Stimulated activated naive CD8-positive, alpha-beta T cell treated with anti-CD3 and anti-CD28 coated beads, Interleukin-15, Interleukin-2, amounts not matched to agents 100 U/mL and 50 U/mL, for 24 hours (primary cell): Measurements from ENCODE around the gene RHOT2.
"Not testable (repeated sequence)": the region's sequence is repeated elsewhere in the genome, so short reads cannot be mapped to it uniquely, and the experiment has no call there.

Experiments
- ATAC-seq: fragments of 150-1000 bp; cut with Tn5 transposase; one replicate; pipeline ENCODE4 v1.10.0; 2021
- DNase-seq: peaks from one replicate; pipeline ENCODE4 v3.0.0; 2021

The RHOT2 gene

DNA sequence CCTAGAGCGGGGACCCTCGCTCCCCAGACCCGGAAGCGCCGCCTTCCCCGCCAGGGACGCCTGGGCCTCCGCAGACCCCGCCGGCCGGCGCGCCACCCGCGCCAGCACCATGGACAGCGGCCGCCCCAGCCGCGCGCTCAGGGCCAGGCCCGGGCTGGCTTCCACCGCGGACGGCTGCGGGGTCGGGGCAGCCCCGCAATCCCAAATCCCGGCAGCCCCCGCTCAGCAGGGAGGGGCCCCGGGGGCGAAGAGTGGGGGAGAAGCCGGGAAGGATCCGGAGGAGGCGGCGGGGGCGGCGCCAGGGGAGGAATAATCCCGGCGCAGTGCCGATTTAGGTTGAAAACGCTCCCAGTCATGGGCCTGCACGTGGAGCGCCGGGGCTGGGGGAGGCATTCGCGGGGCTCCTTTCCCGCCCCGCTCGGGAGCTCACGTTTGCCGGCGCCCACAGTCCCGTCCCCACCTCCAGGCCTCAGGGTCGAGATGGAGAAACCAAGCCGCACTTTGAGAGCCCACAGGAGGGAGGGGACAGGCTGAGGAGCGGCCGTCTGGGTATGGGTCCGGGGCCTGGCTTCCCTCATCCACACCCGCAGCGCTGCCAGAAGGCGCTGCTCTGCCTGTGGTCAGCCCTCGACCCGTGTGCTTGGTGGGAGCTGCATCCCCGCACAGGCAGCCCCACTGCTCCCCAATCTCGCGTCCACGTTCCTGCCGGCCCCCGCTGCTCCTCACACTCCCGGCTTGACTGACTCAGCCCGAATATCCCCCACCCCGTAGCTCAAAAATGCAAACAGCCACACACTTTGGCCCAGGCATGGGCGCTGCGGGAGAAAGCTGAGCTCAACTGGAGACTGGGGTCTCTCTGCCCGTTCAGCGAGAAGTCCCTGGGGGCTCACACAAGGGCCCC is 33.0 kb downstream of the RHOT2 start:
- DNase-seq (peak; percentile 62), ATAC-seq (peak; percentile 42)

DNA sequence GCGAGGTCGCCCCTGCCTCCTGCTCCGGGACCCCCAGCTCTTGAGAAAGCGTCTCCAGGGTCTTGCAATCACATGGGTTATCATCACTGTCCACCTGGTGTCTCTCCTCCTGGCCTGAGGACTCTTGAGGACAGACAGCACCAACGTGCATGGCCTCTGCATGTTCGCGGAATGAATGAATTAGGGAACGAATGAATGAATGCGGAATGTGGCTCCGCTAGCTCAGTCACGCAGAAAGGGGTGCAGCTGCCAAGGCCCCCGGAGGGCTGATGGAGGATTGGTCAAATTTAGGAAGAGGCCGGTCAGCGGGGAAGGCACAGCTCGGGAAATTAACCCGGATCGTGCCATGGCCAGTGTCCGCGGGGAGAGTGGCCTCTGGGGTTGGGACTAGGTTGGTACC is 34.4 kb downstream of the RHOT2 start:
- DNase-seq = no peak
- no peak for ATAC-seq

GRCh38 chr16:703406-703805 is 35.5 kb downstream of the RHOT2 start:
- no peak for ATAC-seq
- DNase-seq = no peak

DNA sequence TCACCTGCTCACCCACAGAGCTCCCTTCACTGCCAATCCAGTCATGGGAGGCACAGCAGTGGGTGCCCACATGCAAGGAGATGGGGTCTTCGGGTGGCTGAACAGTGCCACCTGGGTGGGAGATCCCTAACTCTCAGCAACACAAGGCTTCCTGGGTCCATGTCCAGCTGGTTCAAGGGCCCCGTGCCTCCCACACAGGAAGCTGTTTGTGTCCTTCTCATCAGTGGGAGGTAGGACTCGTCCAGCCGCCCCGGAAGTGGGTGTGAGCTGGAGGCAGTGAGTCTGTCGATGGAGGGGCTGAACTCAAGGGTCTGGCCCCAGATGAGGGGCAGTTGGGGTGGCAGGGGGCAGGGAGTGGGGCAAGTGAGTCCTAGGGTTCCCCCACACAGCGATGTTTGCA is 36.1 kb downstream of the RHOT2 start:
- DNase-seq = no peak
- no peak for ATAC-seq

- DNase-seq (no peak), ATAC-seq (no peak)
Measured at GRCh38 chr16:704552-705380, 36.8 kb downstream of the RHOT2 start.

GRCh38 chr16:705431-706188 is 37.7 kb downstream of the RHOT2 start, which contains the start of gene FBXL16:
Gene FBXL16, minus strand, starts transcription at chr16:705801. Its CDS starts 8,396 bp downstream, at chr16:697405.
- ATAC-seq (no peak), DNase-seq (no peak)

GRCh38 chr16:706189-707061 is 38.5 kb downstream of the RHOT2 start:
- DNase-seq = no peak
- no peak for ATAC-seq

DNA sequence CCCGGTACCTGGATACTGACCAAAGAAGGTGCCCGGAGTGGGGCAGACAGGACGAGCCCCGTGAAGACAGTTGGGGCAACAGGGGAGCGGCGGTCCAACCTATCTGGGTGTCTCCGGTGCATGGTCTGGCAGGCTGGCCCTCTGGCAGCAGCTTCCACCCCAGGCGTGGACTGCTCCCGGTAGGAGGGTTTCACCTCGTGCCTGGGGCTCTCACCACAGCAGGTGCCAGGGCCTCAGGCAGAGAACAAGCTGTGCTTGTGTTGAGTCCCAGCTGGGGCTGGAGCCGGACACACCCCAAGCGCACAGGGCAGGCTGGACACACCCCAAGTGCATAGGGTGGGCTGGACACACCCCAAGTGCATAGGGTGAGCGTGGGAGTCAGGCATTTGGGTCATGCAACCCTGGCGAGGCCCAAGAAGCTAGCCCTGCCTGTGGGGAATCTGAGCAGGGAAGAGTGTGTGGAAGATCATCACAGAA is 39.2 kb downstream of the RHOT2 start:
- ATAC-seq = no peak
- no peak for DNase-seq

- DNase-seq (no peak), ATAC-seq (no peak)
Measured at GRCh38 chr16:708019-708418, 40.1 kb downstream of the RHOT2 start.

DNA sequence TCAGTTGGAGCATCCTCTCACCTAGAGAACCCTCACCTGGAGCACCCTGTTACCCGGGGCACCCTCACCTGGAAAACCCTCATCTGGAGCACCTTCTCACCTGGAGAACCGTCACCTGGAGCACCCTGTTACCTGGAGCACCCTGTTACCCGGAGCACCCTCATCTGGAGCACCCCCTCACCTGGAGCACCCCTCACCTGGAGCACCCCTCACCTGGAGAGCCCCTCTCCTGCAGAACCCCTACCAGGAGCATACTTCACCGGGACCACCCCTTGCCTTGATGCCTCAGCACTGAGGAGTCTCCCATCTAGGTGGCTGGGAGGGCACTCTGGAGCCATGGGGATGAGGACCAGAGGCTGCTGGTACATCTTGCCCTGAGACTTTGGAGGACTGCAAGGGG is 41.0 kb downstream of the RHOT2 start:
- DNase-seq (no peak), ATAC-seq (no peak)

DNA sequence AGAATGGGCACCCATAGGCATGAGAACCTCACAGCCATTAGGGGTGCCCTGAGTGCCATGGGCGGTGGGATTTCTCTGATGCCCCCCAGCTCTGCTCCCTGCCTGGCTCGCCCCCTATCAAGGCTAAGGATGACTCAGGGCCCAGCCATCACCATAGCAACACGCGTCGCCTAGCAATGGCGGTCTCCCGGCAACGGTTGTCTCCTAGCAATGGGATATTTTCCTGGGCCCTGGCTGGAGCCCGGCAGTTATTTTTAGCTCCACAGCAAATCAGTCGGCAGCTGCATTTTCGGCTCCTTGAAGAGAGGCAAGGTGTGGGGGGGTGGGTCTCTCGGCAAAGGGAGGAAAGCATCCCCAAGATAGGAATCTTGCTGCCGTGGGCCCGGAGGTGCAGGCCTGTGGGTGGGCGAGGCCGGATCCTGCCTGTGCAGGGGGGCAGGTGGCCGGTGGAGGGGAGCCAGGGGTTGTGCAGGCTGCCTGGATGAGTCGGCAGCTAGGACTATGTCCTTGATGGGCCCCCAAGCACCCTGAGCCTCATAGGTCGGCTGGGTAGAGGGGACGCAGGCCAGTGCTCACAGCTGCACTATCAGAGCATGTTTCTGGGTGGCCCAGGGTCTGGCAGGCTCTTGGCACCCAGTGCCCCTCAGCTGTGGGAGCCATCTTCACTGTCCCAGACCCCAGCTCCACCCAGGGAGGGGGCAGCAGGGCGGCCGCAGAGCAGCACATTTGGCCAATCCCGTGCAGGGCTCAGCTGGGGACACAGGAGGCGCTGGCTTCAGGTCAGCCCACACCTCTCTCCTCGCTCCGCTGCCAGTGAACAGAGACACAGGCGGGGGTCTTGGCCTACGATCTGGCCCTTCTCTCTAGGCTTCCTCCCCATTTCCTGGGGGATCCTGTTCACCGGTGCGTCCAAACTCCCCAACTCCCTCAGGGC is 41.9 kb downstream of the RHOT2 start:
- no peak for ATAC-seq
- DNase-seq = no peak

DNA sequence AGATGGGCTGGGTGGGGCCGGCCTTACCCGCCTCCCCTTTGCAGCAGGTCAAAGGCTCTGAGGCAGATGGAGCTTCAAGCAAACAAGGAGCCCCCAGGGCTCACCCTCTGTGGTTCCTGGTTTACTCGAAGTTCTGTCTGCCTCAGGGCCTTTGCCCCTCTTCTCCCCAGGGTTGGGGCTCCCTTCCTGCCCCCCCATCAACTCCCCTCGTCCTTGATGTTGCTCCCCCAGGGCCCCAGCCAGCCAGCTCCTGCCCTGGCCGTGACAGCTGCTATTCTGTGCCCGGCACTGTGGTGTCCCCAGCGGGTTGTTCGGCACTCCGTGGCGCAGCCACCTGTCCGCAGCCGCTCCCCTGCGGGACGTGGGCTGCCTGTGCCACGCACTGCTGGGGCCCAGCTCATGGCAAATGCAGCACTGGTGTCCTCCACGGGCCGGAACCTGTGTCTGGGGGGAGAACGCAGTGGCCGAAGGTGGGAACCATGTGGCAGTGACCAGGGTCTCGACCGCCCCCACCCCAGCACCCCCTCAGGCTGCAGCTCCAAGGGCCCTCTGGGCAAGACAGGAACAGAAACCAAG is 42.7 kb downstream of the RHOT2 start:
- DNase-seq (no peak), ATAC-seq (no peak)

DNA sequence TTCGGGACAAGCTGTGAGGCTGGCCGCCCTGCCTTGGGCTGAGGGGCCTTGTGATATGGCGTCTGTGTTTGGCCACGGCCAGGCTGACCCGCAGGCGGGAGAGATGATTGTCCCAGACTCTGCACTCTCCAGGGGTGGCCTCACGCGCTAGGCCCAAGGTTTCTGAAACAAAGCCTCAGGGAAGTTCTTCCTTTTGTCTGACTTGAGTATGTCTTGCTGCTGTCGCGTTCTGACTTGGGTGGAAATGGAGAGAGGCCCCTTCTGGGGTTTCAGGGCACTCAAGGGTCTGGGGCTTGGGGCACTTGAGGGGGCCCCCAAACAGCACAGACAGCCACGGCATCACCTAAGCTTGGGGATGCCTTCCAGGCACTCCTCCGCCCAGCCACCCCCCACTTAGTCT is 43.2 kb downstream of the RHOT2 start:
- no peak for ATAC-seq
- DNase-seq = no peak

DNA sequence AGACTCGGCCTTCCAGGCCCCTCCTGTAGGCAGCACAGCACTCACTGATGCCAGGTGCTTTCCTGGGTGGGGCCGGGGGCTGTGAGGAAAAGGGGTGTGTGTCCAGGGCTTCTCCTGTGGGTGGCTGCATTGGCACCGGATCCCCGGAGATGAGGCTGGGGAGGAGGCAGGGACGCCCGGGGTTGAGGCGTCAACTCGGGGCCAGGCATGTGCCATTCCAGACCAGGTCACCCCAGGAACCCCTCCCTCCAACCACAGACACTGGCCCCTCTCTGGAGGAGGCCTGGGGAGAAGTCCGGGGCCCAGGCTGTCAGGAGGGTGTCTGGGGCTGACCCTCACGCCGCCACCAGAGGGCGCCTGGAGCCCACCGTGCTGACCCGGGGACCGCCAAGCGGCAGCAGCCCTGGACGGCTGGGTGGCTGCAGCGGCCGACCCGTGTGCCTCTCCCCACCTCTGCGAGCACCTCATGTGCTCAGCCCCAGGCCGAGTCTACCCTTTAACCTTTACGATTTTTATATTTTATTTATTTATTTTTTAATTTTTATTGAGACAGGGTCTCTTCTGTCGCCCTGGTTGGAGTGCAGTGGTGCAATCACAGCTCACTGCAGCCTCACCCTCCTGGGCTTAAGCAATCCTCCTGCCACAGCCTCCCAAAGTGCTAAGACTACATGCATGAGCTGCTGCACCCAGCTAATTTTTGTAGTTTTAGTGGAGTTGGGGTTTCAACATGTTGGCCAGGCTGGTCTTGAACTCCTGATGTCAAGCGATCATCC is 43.8 kb downstream of the RHOT2 start:
- peak; percentile 66 for ATAC-seq
- DNase-seq = peak; percentile 90

- DNase-seq = peak; percentile 77
Measured at GRCh38 chr16:712740-713250, 44.9 kb downstream of the RHOT2 start.

DNA sequence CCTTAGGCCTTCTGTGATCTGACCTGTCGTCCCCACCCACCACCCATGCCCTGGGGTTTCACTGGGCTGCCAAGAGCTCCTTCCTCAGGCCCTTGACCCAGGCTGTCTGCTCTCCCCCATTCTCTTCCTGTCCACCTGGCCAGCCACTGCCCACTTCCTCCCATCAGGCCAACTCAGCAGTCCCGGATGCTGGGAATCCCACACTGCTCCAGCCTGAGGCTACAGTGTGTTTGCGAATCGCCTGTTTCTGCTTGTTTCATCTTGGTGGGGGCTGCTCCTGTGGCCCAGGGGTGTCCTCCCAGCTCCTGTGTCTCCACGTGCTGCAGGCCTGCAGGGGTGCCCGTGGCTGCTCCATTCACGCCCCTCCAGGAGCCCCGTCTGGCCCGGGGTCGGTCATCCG is 46.1 kb downstream of the RHOT2 start:
- ATAC-seq = no peak
- no peak for DNase-seq

More at GRCh38 chr16:712740-713250, 44.9 kb downstream of the RHOT2 start:
- not testable (repeated sequence) for ATAC-seq

DNA sequence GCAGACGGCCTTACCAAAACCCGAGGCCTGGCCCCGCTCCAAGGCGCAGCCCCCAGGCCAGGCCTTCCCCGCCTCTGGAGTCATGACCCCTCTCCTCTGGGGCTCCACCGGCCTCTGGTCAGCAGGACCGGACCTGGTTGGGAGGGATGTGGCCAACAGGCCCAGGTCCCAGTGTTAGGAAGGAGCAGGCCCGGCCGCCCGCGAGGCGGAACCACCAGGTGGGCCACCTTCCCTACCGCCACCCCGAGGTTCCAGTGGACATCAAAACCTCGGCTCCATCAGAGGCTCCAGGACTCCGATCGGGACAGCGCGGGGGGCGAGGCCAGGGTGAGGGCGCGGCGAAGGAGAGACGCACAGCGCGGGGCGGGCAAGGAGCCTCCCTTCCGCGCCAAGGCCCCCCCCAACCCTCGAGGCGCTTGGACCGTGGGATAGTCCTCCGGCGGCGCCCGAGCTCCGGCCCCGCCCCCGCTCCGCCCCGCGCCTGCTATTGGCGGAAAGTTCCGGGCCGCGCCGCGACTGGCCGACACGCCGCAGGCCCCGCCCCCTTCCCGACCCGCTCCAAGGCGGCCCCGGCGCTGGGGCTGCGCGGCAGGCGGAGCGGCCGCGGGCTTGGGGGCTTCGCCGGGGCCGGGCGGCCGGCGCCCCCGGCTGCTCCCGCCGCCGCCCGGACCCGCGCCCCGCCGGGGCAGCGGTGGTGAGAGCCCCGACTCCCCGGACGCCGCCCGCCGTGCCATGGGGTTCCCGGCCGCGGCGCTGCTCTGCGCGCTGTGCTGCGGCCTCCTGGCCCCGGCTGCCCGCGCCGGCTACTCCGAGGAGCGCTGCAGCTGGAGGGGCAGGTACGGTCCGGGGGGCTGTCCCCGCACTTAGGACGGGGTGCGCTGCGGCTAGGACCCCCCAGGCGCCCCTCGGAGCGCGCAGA is 46.9 kb downstream of the RHOT2 start, which contains the start of gene METRN:
Gene METRN, plus strand, starts transcription at position 561 of the 919 bp plus-strand sequence. Its CDS starts 172 bp downstream, at position 733.
- DNase-seq (peak; percentile 97), ATAC-seq (peak; percentile 84)
